KOPT-K1 (cell line): ENCODE data around the gene PHACTR1.
"Not testable (repeated sequence)": the region's sequence is repeated elsewhere in the genome, so short reads cannot be mapped to it uniquely, and the experiment has no call there.

Experiments used
- H3K27ac ChIP-seq: fragments of 200-600 bp; sonication (generic); 2 replicates; pipeline ENCODE4 v1.5.1; 2016; ENCODE audit warnings: antibody characterized with exemption, mild to moderate bottlenecking, low read depth, low read length; ENCODE audit not compliant: poor library complexity, severe bottlenecking
- H3K36me3 ChIP-seq: fragments of 200-600 bp; sonication (generic); 2 replicates; pipeline ENCODE4 v1.5.1; 2017; ENCODE audit warnings: antibody characterized with exemption, mild to moderate bottlenecking, low read length, moderate library complexity; ENCODE audit not compliant: insufficient read depth
- H3K9me3 ChIP-seq: fragments of 200-600 bp; sonication (generic); 2 replicates; pipeline ENCODE4 v1.5.1; 2017; ENCODE audit warnings: antibody characterized with exemption, low read length, mild to moderate bottlenecking; ENCODE audit not compliant: insufficient read depth, poor library complexity, severe bottlenecking

PHACTR1 gene

DNA sequence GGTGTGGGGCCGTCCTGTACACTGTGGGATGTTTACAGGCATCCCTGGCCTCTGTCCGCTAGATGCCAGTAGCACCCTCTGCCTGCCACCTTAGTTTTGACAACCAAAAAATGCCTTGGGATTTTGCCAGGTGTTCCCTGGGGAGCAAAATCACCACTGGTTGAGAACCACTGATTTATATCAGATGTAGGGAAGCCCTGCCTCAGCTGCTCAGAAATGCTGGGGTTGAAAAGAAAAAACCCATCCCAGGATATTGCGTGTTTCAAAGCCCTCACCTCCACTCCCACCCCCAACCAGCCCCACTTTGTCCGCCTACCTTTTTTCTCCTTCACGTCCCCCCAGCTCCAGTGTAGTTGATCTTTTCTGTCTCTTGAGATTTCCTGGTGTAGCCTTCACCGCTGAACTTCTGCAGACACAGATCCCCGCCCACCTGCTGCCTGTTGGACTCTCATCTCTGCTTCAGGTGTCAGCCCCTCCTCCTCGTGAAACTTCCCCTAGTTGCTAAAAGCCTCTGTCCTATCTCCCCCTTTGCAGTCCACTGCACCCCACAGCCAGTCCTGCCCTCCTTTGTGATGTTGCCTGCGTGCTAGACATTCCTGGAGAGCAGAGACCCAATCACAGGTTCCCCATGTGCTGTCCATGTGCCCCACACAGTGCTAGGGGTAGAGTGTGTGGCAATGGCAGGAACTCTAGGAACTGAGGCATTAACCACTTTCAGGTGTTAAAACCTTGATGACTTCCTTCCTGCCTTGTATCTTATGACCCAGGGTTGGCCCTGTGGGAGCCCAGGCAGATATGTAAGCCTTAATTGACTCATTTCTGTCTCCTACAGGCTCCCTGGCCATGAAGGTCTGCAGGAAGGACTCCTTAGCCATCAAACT, 512.9 kb downstream of the PHACTR1 start:
- H3K36me3 ChIP-seq, result no peaks in the 10 kb centered on the region
- H3K9me3 ChIP-seq, result no peaks in the 10 kb centered on the region
- no peak overlapping the region for H3K27ac ChIP-seq

DNA sequence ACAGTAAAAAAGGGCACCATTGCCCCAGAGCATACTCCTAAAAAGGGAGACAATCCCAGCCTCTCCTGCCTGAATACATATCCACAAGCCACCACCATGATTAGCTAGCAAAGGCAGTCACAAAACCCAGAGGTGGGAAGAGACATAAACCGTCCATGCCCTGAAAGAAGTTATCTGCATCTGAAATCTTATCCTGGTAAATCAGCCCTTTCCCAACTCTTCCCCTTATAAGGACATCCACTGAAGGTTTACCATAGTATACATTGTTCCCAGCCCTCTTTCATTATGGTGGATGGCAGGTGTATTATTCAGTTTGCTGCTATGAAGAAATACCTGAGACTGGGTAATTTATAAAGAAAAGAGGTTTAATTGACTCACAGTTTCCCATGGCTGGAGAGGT, 516.5 kb downstream of the PHACTR1 start:
- Histone ChIP-seq H3K36me3 (no peaks in the 10 kb centered on the region), H3K27ac (no peak overlapping the region), H3K9me3 (no peaks in the 10 kb centered on the region)

DNA sequence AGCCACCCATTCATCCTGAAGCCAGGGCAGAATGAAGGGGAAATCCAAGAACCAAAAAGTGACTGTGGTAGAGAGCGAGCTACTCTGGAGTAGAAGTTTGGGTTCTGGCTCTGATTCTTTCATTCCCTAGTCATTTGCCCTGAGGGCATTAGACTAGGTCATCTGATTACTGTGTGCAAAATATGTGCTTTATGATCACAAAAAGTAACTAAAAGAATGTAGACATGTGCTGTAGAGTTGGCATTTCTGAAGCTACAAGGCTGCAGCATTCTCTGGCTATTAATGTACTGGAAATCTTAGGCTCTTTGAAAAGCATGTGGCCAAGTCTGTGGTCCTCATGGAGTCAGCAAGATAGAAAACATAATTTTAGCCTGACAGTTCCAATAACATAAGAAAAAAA, 517.6 kb downstream of the PHACTR1 start:
- Histone ChIP-seq H3K27ac (no peak overlapping the region), H3K9me3 (no peaks in the 10 kb centered on the region), H3K36me3 (no peaks in the 10 kb centered on the region)

DNA sequence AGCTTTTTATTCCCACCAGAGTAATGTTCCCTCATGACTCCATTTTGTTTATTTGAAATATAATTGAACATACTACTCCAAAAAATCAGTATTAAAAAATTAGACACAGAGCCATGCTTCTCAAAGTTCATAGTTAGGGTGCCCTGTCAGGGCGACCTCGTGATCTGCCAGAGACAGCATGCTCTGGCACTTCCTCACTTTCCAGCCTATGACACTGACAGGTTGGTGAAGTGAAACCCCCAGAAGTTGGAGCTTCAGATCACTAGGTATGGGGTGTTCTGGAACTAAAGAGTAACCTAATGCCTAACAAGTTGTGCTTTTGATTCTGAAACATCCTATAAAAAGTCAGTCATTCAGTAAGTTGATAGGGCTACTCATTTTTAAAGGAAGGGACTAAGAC, 518.8 kb downstream of the PHACTR1 start:
- H3K27ac ChIP-seq, result no peak overlapping the region
- H3K9me3 ChIP-seq, result no peaks in the 10 kb centered on the region
- H3K36me3 ChIP-seq, result no peaks in the 10 kb centered on the region

- Histone ChIP-seq H3K36me3 (no peaks in the 10 kb centered on the region), H3K9me3 (no peaks in the 10 kb centered on the region), H3K27ac (no peak overlapping the region)
These were observed 520.8 kb downstream of the PHACTR1 start for GRCh38 chr6:13237318-13237717.

GRCh38 chr6:13238017-13238416, 521.5 kb downstream of the PHACTR1 start:
- Histone ChIP-seq H3K36me3 (no peaks in the 10 kb centered on the region), H3K9me3 (no peaks in the 10 kb centered on the region), H3K27ac (no peak overlapping the region)

- no peak overlapping the region for H3K27ac ChIP-seq
- no peaks in the 10 kb centered on the region for H3K36me3 ChIP-seq
- peaks cover 6% of the 10 kb centered on the region for H3K9me3 ChIP-seq
These were observed 522.2 kb downstream of the PHACTR1 start for GRCh38 chr6:13238640-13239216.

- Histone ChIP-seq H3K9me3 (peaks cover 6% of the 10 kb centered on the region), H3K27ac (no peak overlapping the region)
These were observed 523.2 kb downstream of the PHACTR1 start for GRCh38 chr6:13239530-13240455.

GRCh38 chr6:13241364-13241763, 524.8 kb downstream of the PHACTR1 start:
- Histone ChIP-seq H3K27ac (no peak overlapping the region), H3K9me3 (peaks cover 6% of the 10 kb centered on the region), H3K36me3 (no peaks in the 10 kb centered on the region)

More at GRCh38 chr6:13239530-13240455, 523.2 kb downstream of the PHACTR1 start:
- no peaks in the 10 kb centered on the region for H3K36me3 ChIP-seq

DNA sequence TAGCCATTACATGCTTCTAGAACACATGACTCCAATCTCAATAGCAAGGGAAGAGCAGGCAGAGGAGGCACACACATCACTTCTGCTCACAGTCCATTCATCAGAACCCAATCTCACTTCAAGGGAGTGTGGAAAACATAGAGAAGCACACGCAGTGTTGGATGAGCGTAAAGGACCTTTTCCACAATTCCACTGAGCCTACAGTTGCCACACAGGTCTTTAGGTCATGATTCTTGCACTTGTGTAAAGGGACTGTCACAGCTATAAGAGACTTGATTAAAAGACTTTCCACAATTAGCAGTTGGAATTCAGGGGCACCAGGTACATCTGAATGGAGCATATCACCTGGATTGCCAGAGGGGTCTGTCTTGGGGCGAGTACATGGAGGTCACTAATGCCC, 525.6 kb downstream of the PHACTR1 start:
- no peak overlapping the region for H3K27ac ChIP-seq
- peaks cover 6% of the 10 kb centered on the region for H3K9me3 ChIP-seq
- no peaks in the 10 kb centered on the region for H3K36me3 ChIP-seq

DNA sequence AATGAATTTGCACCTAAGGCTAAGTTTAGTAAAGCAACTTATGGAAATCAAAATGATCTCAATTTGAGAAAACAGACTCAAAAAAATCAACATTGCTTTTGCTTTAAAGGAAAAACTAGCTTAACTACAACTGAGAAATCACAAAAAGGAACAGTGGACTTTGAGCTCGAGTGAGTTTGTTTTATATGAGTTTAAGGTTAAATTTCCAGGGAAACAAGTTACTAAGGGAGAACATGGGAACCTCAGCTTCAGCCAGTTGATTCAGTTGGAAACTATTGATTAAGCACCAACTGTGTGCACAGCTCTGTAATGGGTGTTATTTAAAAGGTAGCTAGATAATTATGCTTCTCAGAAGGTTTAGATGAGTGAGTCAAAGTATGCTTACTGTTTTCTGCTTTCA, 526.0 kb downstream of the PHACTR1 start:
- Histone ChIP-seq H3K27ac (no peak overlapping the region), H3K9me3 (peaks cover 6% of the 10 kb centered on the region), H3K36me3 (no peaks in the 10 kb centered on the region)

DNA sequence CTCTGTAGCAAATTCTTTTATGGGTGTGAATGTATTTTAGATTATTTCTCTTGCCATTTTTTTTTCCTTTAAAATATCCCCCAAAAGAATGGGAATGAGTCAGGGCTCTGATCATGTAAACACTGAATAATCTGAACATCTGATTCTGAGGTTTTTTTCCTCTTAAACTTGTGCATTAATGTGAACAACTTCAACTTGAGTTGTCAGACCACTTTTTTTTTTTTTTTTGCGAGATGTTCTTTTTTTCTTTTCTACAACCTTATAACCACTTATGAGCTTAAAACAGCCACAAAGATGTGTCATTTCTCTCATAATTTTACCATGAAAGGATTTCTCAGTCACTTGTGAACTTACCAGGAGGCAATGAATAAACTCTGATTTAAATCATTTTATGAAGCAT, 526.5 kb downstream of the PHACTR1 start:
- H3K36me3 ChIP-seq, result no peaks in the 10 kb centered on the region
- peaks cover 6% of the 10 kb centered on the region for H3K9me3 ChIP-seq
- no peak overlapping the region for H3K27ac ChIP-seq

- not testable (repeated sequence) for H3K36me3 ChIP-seq, H3K27ac ChIP-seq, H3K9me3 ChIP-seq
These were observed 527.2 kb downstream of the PHACTR1 start for GRCh38 chr6:13243745-13244144.

GRCh38 chr6:13247627-13248026, 531.1 kb downstream of the PHACTR1 start:
- no peaks in the 10 kb centered on the region for H3K36me3 ChIP-seq
- H3K27ac ChIP-seq, result no peak overlapping the region
- peaks cover 6% of the 10 kb centered on the region for H3K9me3 ChIP-seq

- H3K9me3 ChIP-seq, result peaks cover 6% of the 10 kb centered on the region
- H3K36me3 ChIP-seq, result no peaks in the 10 kb centered on the region
- H3K27ac ChIP-seq, result no peak overlapping the region
These were observed 531.5 kb downstream of the PHACTR1 start for GRCh38 chr6:13248053-13248452.
